ENCODE results near the gene TAT.

The TAT gene

DNA sequence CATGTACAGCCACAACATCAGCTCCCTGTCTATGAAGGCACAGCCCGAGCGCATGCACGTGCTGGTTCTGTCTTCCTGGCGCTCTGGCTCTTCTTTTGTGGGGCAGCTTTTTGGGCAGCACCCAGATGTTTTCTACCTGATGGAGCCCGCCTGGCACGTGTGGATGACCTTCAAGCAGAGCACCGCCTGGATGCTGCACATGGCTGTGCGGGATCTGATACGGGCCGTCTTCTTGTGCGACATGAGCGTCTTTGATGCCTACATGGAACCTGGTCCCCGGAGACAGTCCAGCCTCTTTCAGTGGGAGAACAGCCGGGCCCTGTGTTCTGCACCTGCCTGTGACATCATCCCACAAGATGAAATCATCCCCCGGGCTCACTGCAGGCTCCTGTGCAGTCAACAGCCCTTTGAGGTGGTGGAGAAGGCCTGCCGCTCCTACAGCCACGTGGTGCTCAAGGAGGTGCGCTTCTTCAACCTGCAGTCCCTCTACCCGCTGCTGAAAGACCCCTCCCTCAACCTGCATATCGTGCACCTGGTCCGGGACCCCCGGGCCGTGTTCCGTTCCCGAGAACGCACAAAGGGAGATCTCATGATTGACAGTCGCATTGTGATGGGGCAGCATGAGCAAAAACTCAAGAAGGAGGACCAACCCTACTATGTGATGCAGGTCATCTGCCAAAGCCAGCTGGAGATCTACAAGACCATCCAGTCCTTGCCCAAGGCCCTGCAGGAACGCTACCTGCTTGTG, 40.0 kb downstream of the TAT start:
- TF ChIP-seq FOXP2 (optimal IDR thresholded peaks at IDR 0.05; ENCODE audit: control extremely low read depth, extremely low read length, insufficient read depth) (no peak), EZH2 (IDR thresholded peaks at IDR 0.05) (no peak), POLR2AphosphoS5 (IDR thresholded peaks at IDR 0.05; ENCODE audit: borderline replicate concordance, low read depth, low read length) (no peak)
- H3K4me3 ChIP-seq: no peak overlapping the region
- DNase-seq (ENCODE audit: low read depth, low spot score): no peak
- no peaks in the 10 kb centered on the region for H3K36me3 ChIP-seq (ENCODE audit: insufficient read depth, low read length)
- no peak overlapping the region for H3K27ac ChIP-seq
- H3K9me3 ChIP-seq (ENCODE audit: low read depth, low read length): no peaks in the 10 kb centered on the region
- H3K9ac ChIP-seq (ENCODE audit: insufficient read length): no peak overlapping the region

DNA sequence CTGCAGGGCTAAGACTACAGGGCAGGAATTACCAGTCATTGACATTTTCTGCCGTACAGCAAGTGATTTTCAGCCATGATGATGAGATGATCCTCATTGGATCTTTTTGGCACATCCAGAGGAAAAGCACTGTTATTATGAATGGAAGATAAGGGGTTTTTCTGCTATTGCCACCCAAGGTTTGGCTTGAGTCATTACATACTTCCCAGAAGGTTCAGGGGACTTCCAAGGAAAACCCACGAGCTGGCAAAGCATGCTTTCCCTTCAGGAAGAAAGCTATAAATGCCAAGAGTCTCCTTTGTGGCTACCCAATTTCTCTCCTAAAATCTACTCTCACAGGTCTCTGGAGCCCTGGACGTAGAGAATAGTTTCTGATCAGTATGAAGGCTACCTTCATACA, 44.5 kb downstream of the TAT start:
- DNase-seq (ENCODE audit: low read depth, low spot score): no peak
- Histone ChIP-seq H3K4me3 (no peak overlapping the region), H3K36me3 (ENCODE audit: insufficient read depth, low read length) (no peaks in the 10 kb centered on the region), H3K9me3 (ENCODE audit: low read depth, low read length) (no peaks in the 10 kb centered on the region), H3K9ac (ENCODE audit: insufficient read length) (no peak overlapping the region), H3K27ac (no peak overlapping the region)
- TF ChIP-seq POLR2AphosphoS5 (IDR thresholded peaks at IDR 0.05; ENCODE audit: borderline replicate concordance, low read depth, low read length): no peak

DNA sequence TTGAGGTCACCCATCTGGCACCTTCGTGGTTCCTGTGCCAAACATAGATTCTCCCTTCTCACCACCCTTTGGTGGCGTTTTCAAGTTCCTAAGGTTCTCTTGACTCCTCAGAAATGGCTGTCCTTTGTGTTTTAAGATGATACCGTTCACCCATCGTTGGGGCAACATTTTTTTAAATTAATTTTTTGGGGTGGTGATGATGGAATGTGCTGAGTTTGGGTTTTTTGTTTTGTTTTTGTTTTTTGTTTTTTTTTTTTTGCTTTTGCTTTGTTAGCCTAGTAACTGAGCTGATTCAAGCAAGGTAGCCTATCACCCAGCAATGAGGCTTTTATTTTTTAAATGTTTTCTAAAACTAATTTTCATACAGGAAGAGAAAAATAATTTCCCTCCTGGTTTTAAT, 48.0 kb downstream of the TAT start:
- TF ChIP-seq EZH2 (IDR thresholded peaks at IDR 0.05): no peak
- TF ChIP-seq FOXP2 (optimal IDR thresholded peaks at IDR 0.05; ENCODE audit: control extremely low read depth, extremely low read length, insufficient read depth): no peak
- no peak for TF ChIP-seq POLR2AphosphoS5 (IDR thresholded peaks at IDR 0.05; ENCODE audit: borderline replicate concordance, low read depth, low read length)
- Histone ChIP-seq H3K9me3 (ENCODE audit: low read depth, low read length) (no peaks in the 10 kb centered on the region), H3K9ac (ENCODE audit: insufficient read length) (no peak overlapping the region), H3K4me3 (no peak overlapping the region), H3K36me3 (ENCODE audit: insufficient read depth, low read length) (no peaks in the 10 kb centered on the region), H3K27ac (no peak overlapping the region)
- no peak for DNase-seq (ENCODE audit: low read depth, low spot score)

DNA sequence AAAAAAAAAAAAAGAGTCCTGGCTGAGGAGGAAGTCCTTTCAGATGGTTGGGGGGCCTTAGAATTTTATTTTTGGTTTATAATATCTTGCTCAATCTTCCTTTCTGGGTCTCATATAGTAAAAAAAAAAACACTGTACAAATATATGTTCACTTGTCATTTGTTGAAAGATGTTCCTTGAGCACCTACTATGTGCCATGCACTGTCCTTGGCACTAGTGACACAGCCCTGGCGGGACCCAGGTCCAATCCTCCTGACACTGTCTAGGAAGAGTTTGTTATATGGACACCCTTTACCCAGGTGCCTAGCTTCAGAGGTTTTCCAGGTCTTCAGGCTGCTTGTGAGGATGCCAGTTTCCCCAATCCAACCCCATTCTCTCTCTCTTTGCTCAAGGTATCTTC, 48.6 kb downstream of the TAT start:
- DNase-seq (ENCODE audit: low read depth, low spot score): no peak
- Histone ChIP-seq H3K36me3 (ENCODE audit: insufficient read depth, low read length) (no peaks in the 10 kb centered on the region), H3K4me3 (no peak overlapping the region), H3K27ac (no peak overlapping the region), H3K9ac (ENCODE audit: insufficient read length) (no peak overlapping the region), H3K9me3 (ENCODE audit: low read depth, low read length) (no peaks in the 10 kb centered on the region)
- TF ChIP-seq EZH2 (IDR thresholded peaks at IDR 0.05) (no peak), FOXP2 (optimal IDR thresholded peaks at IDR 0.05; ENCODE audit: control extremely low read depth, extremely low read length, insufficient read depth) (no peak), POLR2AphosphoS5 (IDR thresholded peaks at IDR 0.05; ENCODE audit: borderline replicate concordance, low read depth, low read length) (no peak)

DNA sequence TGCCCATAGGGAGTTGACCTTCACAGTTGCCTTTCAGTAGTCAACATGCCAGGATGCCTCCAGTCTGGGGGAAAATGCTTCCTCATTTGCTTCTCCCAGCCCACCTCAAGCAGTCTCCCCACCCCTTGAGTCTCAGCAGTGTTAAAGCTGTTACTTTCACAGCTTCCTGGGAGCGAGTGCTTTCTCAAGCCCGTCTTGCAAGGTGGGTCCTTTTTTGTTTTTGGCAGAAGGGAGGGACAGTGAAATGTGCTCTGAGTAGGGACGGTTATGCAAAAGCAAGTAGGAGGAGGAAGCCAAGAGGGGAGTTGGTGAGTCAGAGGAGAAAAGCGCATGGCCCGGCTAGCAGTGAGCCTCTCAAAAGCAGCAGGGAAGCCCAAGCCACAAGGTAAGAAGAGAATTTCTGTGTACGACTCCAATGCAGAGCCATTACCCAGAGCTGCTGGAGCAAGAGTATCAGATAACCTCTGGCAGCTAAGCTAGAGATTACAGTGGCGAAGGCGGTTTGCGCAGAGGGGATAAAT, 50.7 kb downstream of the TAT start, which contains the start of gene CHST4:
CHST4 (plus strand) TSS at position 316 of the 521 bp plus-strand sequence. CDS start 10,252 bp downstream, outside the sequence.
- Histone ChIP-seq H3K9ac (ENCODE audit: insufficient read length) (no peak within 1 kb of the TSS), H3K27ac (no peak within 1 kb of the TSS), H3K36me3 (ENCODE audit: insufficient read depth, low read length) (no peaks in the 10 kb centered on the region), H3K9me3 (ENCODE audit: low read depth, low read length) (no peaks in the 10 kb centered on the region), H3K4me3 (no peak within 1 kb of the TSS)
- DNase-seq (ENCODE audit: low read depth, low spot score): no peak
- TF ChIP-seq POLR2AphosphoS5 (IDR thresholded peaks at IDR 0.05; ENCODE audit: borderline replicate concordance, low read depth, low read length) (no peak), EZH2 (IDR thresholded peaks at IDR 0.05) (no peak), FOXP2 (optimal IDR thresholded peaks at IDR 0.05; ENCODE audit: control extremely low read depth, extremely low read length, insufficient read depth) (no peak)

DNA sequence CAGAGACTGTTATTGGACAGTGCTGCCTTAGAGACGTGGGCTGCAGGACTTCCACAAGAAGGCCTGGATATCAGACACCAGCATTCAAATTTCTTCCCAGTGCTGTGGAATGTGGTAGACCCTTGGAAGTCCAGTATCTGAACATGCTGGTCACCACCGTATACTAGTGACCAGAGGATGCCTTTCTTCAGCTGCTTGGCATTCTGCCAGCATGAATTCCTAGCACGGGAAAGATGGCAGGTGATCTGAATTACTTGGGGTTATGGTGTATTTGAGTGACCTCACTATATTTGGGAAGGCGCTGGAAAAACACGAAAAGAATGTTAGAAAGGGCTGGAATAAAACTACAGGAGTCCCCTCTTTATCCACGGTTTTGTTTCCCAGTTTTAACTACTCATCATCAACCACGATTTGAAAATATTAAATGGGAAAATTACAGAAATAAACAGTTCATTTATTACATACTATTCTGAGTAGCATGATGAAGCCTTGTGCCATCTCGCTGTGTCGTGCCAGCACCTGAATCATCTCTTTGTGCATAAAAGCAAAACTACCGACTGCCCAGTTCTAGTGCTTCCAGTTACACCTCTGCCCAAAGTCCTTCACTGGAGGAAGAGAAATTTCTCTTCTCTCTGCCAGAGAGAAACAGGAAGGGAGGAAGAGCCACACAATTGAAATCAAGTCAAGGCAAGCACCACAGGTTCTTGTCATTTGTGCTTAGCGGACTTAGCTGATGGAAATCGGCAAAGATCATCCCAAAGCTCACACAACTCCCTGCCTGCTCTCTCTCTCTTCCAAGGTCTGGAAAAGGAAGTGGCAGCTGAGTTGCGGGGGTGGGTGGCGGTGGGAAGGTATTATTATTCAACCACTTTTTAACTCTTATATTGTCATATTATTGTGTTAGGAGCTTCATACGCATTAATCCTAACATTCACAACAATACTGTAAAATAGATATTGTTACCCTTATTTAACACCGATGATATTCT, 52.0 kb downstream of the TAT start:
- no peak overlapping the region for H3K9ac ChIP-seq (ENCODE audit: insufficient read length)
- H3K4me3 ChIP-seq: no peak overlapping the region
- DNase-seq (ENCODE audit: low read depth, low spot score): no peak

DNA sequence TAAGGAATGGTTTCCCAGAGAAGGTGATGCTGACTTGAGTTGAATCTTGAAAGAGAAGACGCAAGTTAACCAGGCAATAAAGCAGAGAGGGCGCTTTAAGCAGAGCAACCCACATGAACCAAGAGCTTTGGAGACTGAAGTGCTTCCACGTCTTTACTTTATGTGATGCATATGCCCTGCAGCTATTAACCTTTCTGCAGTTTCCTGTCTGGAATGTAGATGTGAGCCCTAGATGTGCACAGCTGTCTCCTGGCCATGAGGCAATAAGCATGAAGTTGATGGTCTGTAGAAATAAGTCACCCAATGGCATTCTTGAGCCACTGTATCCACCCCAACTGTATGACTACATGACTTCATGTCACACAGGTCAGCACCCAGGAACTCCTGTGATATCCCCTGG, 56.3 kb downstream of the TAT start:
- no peaks in the 10 kb centered on the region for H3K36me3 ChIP-seq (ENCODE audit: insufficient read depth, low read length)
- no peak for DNase-seq (ENCODE audit: low read depth, low spot score)
- no peaks in the 10 kb centered on the region for H3K9me3 ChIP-seq (ENCODE audit: low read depth, low read length)
- H3K4me3 ChIP-seq: no peak overlapping the region
- TF ChIP-seq EZH2 (IDR thresholded peaks at IDR 0.05): no peak
- TF ChIP-seq POLR2AphosphoS5 (IDR thresholded peaks at IDR 0.05; ENCODE audit: borderline replicate concordance, low read depth, low read length): no peak
- no peak for TF ChIP-seq FOXP2 (optimal IDR thresholded peaks at IDR 0.05; ENCODE audit: control extremely low read depth, extremely low read length, insufficient read depth)
- no peak overlapping the region for H3K9ac ChIP-seq (ENCODE audit: insufficient read length)
- H3K27ac ChIP-seq: no peak overlapping the region

More for the DNA sequence above, 52.0 kb downstream of the TAT start:
- H3K27ac ChIP-seq: no peak overlapping the region
- TF ChIP-seq FOXP2 (optimal IDR thresholded peaks at IDR 0.05; ENCODE audit: control extremely low read depth, extremely low read length, insufficient read depth) (no peak), EZH2 (IDR thresholded peaks at IDR 0.05) (no peak), POLR2AphosphoS5 (IDR thresholded peaks at IDR 0.05; ENCODE audit: borderline replicate concordance, low read depth, low read length) (no peak)
- no peaks in the 10 kb centered on the region for H3K9me3 ChIP-seq (ENCODE audit: low read depth, low read length)
- no peaks in the 10 kb centered on the region for H3K36me3 ChIP-seq (ENCODE audit: insufficient read depth, low read length)
